ENCODE measurements around the gene LSM11. TPM values are rescaled to one million over a fixed set of nuclear protein-coding genes. Genes with fewer than 3 reads are reported as not detected.

The LSM11 gene
- polyA plus RNA-seq, 1 donor from 2014 or later: 30.6 TPM

DNA sequence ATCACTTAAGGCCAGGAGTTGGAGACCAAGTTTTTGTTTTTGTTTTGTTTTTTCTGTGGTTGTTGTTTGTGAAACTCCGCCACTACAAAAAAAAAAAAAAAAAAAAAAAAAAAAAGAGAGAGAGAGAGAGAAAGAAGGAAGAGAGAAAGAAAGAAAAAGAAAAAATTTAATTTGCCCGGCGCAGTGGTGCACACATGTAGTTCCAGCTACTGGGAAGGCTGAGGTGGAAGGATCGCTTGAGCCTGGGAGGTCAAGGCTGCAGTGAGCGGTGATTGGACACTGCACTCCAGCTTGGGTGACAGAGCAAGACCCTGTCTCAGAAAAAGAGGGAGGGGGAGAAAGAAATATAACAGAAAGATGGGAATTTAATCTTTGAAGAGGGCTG, 11.4 kb upstream of the LSM11 start:
- Histone ChIP-seq H3F3A (ENCODE audit: insufficient read depth, low read length, poor library complexity, severe bottlenecking) (no peaks in the 10 kb centered on the region), H3K4me2 (ENCODE audit: low read length) (peak overlapping the region; percentile 46), H3K9ac (ENCODE audit: low read length) (peak overlapping the region; percentile 70), H3K9me2 (ENCODE audit: insufficient read depth, low read length) (no peaks in the 10 kb centered on the region), H3K27ac (ENCODE audit: low read length) (peak overlapping the region; percentile 80), H3K79me2 (replicated peaks; ENCODE audit: insufficient read depth, low read length) (peaks cover 3% of the 10 kb centered on the region), H3K36me3 (ENCODE audit: insufficient read depth, low read length) (no peaks in the 10 kb centered on the region), H3K4me3 (ENCODE audit: low read length) (peak overlapping the region; percentile 71), H2AFZ (ENCODE audit: low read depth, low read length) (peak overlapping the region; percentile 61), H3K27me3 (ENCODE audit: insufficient read depth, low read depth, low read length) (no peaks in the 10 kb centered on the region), H3K9me3 (ENCODE audit: low read length) (no peaks in the 10 kb centered on the region), H4K20me1 (ENCODE audit: insufficient read depth) (no peaks in the 10 kb centered on the region)
- TF ChIP-seq EZH2 (IDR thresholded peaks at IDR 0.05; ENCODE audit: borderline replicate concordance, insufficient read depth, low read length, poor library complexity, severe bottlenecking) (no peak), SMC3 (conservative IDR thresholded peaks at IDR 0.05; ENCODE audit: poor library complexity) (no peak), RAD21 (conservative IDR thresholded peaks at IDR 0.05) (no peak), MXI1 (conservative IDR thresholded peaks at IDR 0.05; ENCODE audit: poor library complexity, severe bottlenecking) (no peak), POLR2AphosphoS5 (IDR thresholded peaks at IDR 0.05) (no peak), EP300 (conservative IDR thresholded peaks at IDR 0.05; ENCODE audit: poor library complexity, severe bottlenecking) (no peak), TAF1 (IDR thresholded peaks at IDR 0.05; ENCODE audit: low read depth) (no peak)
- TF ChIP-seq, protein P1, sequence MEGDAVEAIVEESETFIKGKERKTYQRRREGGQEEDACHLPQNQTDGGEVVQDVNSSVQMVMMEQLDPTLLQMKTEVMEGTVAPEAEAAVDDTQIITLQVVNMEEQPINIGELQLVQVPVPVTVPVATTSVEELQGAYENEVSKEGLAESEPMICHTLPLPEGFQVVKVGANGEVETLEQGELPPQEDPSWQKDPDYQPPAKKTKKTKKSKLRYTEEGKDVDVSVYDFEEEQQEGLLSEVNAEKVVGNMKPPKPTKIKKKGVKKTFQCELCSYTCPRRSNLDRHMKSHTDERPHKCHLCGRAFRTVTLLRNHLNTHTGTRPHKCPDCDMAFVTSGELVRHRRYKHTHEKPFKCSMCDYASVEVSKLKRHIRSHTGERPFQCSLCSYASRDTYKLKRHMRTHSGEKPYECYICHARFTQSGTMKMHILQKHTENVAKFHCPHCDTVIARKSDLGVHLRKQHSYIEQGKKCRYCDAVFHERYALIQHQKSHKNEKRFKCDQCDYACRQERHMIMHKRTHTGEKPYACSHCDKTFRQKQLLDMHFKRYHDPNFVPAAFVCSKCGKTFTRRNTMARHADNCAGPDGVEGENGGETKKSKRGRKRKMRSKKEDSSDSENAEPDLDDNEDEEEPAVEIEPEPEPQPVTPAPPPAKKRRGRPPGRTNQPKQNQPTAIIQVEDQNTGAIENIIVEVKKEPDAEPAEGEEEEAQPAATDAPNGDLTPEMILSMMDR (IDR thresholded peaks at IDR 0.05; ENCODE audit: poor library complexity, severe bottlenecking): no peak
- TF ChIP-seq, protein P2, sequence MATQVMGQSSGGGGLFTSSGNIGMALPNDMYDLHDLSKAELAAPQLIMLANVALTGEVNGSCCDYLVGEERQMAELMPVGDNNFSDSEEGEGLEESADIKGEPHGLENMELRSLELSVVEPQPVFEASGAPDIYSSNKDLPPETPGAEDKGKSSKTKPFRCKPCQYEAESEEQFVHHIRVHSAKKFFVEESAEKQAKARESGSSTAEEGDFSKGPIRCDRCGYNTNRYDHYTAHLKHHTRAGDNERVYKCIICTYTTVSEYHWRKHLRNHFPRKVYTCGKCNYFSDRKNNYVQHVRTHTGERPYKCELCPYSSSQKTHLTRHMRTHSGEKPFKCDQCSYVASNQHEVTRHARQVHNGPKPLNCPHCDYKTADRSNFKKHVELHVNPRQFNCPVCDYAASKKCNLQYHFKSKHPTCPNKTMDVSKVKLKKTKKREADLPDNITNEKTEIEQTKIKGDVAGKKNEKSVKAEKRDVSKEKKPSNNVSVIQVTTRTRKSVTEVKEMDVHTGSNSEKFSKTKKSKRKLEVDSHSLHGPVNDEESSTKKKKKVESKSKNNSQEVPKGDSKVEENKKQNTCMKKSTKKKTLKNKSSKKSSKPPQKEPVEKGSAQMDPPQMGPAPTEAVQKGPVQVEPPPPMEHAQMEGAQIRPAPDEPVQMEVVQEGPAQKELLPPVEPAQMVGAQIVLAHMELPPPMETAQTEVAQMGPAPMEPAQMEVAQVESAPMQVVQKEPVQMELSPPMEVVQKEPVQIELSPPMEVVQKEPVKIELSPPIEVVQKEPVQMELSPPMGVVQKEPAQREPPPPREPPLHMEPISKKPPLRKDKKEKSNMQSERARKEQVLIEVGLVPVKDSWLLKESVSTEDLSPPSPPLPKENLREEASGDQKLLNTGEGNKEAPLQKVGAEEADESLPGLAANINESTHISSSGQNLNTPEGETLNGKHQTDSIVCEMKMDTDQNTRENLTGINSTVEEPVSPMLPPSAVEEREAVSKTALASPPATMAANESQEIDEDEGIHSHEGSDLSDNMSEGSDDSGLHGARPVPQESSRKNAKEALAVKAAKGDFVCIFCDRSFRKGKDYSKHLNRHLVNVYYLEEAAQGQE (IDR thresholded peaks at IDR 0.05; ENCODE audit: borderline replicate concordance): no peak

DNA sequence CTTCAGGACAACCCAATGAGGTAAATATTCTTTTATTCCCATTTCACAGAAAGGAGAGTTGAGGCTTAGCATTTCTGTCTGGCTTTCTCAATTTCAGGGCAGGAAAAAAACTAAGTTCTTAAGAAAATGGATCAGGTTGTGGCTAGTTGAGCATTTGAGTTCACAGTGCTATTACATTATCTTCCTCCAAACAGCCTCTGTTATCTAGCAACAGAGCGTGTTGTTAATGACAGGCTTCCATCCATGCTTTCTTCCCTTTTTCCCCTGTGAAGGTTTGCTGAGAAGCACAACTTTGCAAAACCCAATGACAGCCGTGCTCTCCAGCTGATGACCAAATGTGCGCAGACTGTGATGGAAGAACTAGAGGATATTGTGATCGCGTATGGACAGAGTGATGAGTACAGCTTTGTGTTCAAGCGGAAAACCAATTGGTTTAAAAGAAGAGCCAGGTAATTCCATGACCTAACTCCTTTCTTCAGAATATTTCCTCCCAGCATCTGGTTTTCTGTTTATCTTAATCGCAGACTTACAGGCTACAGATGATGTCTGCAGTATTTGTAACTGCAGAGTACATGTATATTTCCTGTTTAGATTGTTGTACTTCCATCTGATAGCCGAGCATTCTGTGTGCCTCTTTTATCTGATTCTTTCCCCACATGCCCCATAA, 10.8 kb upstream of the LSM11 start:
- Histone ChIP-seq H3K9me3 (ENCODE audit: low read length) (no peaks in the 10 kb centered on the region), H3K27me3 (ENCODE audit: insufficient read depth, low read depth, low read length) (no peaks in the 10 kb centered on the region), H3K9me2 (ENCODE audit: insufficient read depth, low read length) (no peaks in the 10 kb centered on the region), H3K4me2 (ENCODE audit: low read length) (no peak overlapping the region), H3K9ac (ENCODE audit: low read length) (no peak overlapping the region), H3K27ac (ENCODE audit: low read length) (no peak overlapping the region), H3F3A (ENCODE audit: insufficient read depth, low read length, poor library complexity, severe bottlenecking) (no peaks in the 10 kb centered on the region), H3K36me3 (ENCODE audit: insufficient read depth, low read length) (no peaks in the 10 kb centered on the region), H4K20me1 (ENCODE audit: insufficient read depth) (no peaks in the 10 kb centered on the region), H3K4me3 (ENCODE audit: low read length) (no peak overlapping the region), H3K79me2 (replicated peaks; ENCODE audit: insufficient read depth, low read length) (peaks cover 3% of the 10 kb centered on the region), H2AFZ (ENCODE audit: low read depth, low read length) (no peak overlapping the region)
- TF ChIP-seq SMC3 (conservative IDR thresholded peaks at IDR 0.05; ENCODE audit: poor library complexity): no peak
- TF ChIP-seq, protein P1 (IDR thresholded peaks at IDR 0.05; ENCODE audit: poor library complexity, severe bottlenecking): no peak
- TF ChIP-seq RAD21 (conservative IDR thresholded peaks at IDR 0.05): no peak
- no peak for TF ChIP-seq EZH2 (IDR thresholded peaks at IDR 0.05; ENCODE audit: borderline replicate concordance, insufficient read depth, low read length, poor library complexity, severe bottlenecking)
- TF ChIP-seq, protein P2 (IDR thresholded peaks at IDR 0.05; ENCODE audit: borderline replicate concordance): no peak
- no peak for TF ChIP-seq POLR2AphosphoS5 (IDR thresholded peaks at IDR 0.05)
- no peak for TF ChIP-seq EP300 (conservative IDR thresholded peaks at IDR 0.05; ENCODE audit: poor library complexity, severe bottlenecking)
- TF ChIP-seq TAF1 (IDR thresholded peaks at IDR 0.05; ENCODE audit: low read depth): no peak
- no peak for TF ChIP-seq MXI1 (conservative IDR thresholded peaks at IDR 0.05; ENCODE audit: poor library complexity, severe bottlenecking)
